Endodermal cell (in vitro differentiated cells): ENCODE data around the gene PNPLA6. TPM values are rescaled to one million over a fixed set of nuclear protein-coding genes. Genes with fewer than 3 reads are reported as not detected.

Source experiments
- DNase-seq: peaks from one replicate; pipeline ENCODE4 v3.0.0-alpha.2; 2017
- H3K27ac ChIP-seq: 2 replicates; pipeline ENCODE4 v1.5.1; 2013; ENCODE audit warnings: mild to moderate bottlenecking, low read depth, low read length, moderate library complexity
- H3K27me3 ChIP-seq: 2 replicates; pipeline ENCODE4 v1.6.1; 2013; ENCODE audit warnings: mild to moderate bottlenecking, low read length, moderate library complexity; ENCODE audit not compliant: insufficient read depth, control insufficient read depth, poor library complexity, severe bottlenecking
- H3K36me3 ChIP-seq: 2 replicates; pipeline ENCODE4 v1.7.0; 2013; ENCODE audit warnings: mild to moderate bottlenecking, low read length, moderate library complexity; ENCODE audit not compliant: control insufficient read depth, insufficient read depth
- H3K4me1 ChIP-seq: one replicate; pipeline ENCODE4 v1.7.0; 2013; ENCODE audit warnings: low read length; ENCODE audit not compliant: control insufficient read depth, insufficient read depth
- H3K4me3 ChIP-seq: 2 replicates; pipeline ENCODE4 v1.5.1; 2013; ENCODE audit warnings: mild to moderate bottlenecking, low read length, moderate library complexity
- H3K9ac ChIP-seq: 2 replicates; pipeline ENCODE4 v1.6.1; 2013; ENCODE audit warnings: mild to moderate bottlenecking, low read length, moderate library complexity; ENCODE audit not compliant: poor library complexity, severe bottlenecking; ENCODE audit errors: extremely low read depth
- H3K9me3 ChIP-seq: 2 replicates; pipeline ENCODE4 v1.6.1; 2013; ENCODE audit warnings: mild to moderate bottlenecking, low read length, moderate library complexity; ENCODE audit not compliant: control insufficient read depth
- H3K27ac Mint-ChIP-seq: 2 replicates; pipeline ENCODE4 v1.8.0; 2020; ENCODE audit warnings: mixed read lengths
- H3K27me3 Mint-ChIP-seq: 2 replicates; pipeline ENCODE4 v1.8.0; 2021; ENCODE audit warnings: mild to moderate bottlenecking, mixed read lengths; ENCODE audit not compliant: insufficient read depth
- H3K36me3 Mint-ChIP-seq: 2 replicates; pipeline ENCODE4 v1.8.0; 2020; ENCODE audit warnings: low read depth, mixed read lengths
- H3K4me1 Mint-ChIP-seq: 2 replicates; pipeline ENCODE4 v1.8.0; 2020; ENCODE audit warnings: mixed read lengths
- H3K4me3 Mint-ChIP-seq: 2 replicates; pipeline ENCODE4 v1.8.0; 2020; ENCODE audit warnings: mild to moderate bottlenecking, moderate library complexity, mixed read lengths
- H3K9me3 Mint-ChIP-seq: 2 replicates; pipeline ENCODE4 v1.8.0; 2020; ENCODE audit warnings: mild to moderate bottlenecking, mixed read lengths
- WGBS, 2 experiments: methylation state at CpG; one replicate each; pipeline versions ENCODE4 v1.1.5 to v1.1.7; 2013; ENCODE audit warnings: missing lambda C conversion rate in 2 of 2, mixed read lengths in 1 of 2; ENCODE audit not compliant: insufficient coverage in 1 of 2, insufficient read length in 1 of 2; 5-methylcytosine and 5-hydroxymethylcytosine counted together
- total RNA-seq, 2 donors: library from RNA; stranded (reverse); fragmentation: NEBNext Ultra II Directional in 1 of 2; extraction: Animal tissue kit (Norgen Biotek cat#: 25700) in 1 of 2; gene quantifications; 2 replicates in 1 of 2; 3 replicates in 1 of 2; pipeline ENCODE4 v1.2.1, GENCODE V29; 2021
- TF ChIP-seq, protein P1 (sequence below): fragments of 200-600 bp; sonication (generic); conservative IDR thresholded peaks from 2 replicates; pipeline ENCODE4 v1.5.0; 2021; ENCODE audit warnings: antibody characterized with exemption, mild to moderate bottlenecking

PNPLA6 gene
- total RNA-seq, 2 donors from 2014 or later, result 86.1 to 124 TPM

DNA sequence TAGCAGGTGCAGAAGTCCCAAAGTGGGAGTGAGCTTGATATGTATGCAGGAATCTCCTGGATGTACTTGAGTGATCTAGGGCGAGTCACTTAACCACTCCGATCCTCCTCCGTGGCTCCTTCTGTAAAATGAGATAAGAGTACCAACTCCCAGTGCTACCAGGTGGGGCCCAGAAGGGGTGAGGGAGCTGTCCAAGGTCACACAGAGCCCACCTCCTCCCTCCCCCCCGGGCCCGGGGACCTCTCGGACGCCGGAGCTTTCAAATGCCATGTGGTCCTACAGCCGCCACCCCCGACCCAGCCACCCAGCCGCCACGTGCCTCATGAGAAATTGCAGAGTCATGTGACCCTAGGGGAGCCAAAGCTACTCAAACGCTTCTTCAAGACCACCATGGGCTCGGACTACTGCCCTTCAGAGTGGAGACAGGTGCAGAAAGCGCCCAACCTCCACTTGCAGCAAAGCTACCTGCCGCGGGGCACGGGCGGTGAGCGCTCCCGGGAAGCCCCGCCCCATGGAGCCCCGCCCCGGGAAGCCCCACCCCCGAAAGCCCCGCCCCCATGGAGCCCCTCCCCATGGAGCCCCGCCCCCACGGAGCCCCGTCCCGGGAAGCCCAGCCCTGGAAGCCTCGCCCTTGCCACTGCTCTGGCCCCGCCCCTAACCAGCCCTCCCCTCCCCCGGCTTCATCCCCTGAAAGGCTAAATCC lies 29.7 kb upstream of the PNPLA6 start:
- H3K27ac Mint-ChIP-seq, result no peak overlapping the region
- peak; percentile 93 for DNase-seq
- Histone ChIP-seq H3K9me3 (no peaks in the 10 kb centered on the region), H3K36me3 (no peaks in the 10 kb centered on the region), H3K4me1 (no peaks in the 10 kb centered on the region), H3K27me3 (peaks cover 44% of the 10 kb centered on the region), H3K9ac (no peak overlapping the region), H3K4me3 (no peak overlapping the region), H3K27ac (no peak overlapping the region)
- no peak overlapping the region for H3K4me3 Mint-ChIP-seq
- peaks cover 68% of the 10 kb centered on the region for H3K27me3 Mint-ChIP-seq
- 11 to 15% methylated on average over 5 to 28 of the region's 33 CpGs for WGBS, 2 experiments
- no peaks in the 10 kb centered on the region for H3K4me1 Mint-ChIP-seq
- TF ChIP-seq, protein P1, sequence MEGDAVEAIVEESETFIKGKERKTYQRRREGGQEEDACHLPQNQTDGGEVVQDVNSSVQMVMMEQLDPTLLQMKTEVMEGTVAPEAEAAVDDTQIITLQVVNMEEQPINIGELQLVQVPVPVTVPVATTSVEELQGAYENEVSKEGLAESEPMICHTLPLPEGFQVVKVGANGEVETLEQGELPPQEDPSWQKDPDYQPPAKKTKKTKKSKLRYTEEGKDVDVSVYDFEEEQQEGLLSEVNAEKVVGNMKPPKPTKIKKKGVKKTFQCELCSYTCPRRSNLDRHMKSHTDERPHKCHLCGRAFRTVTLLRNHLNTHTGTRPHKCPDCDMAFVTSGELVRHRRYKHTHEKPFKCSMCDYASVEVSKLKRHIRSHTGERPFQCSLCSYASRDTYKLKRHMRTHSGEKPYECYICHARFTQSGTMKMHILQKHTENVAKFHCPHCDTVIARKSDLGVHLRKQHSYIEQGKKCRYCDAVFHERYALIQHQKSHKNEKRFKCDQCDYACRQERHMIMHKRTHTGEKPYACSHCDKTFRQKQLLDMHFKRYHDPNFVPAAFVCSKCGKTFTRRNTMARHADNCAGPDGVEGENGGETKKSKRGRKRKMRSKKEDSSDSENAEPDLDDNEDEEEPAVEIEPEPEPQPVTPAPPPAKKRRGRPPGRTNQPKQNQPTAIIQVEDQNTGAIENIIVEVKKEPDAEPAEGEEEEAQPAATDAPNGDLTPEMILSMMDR, result no peak
- H3K9me3 Mint-ChIP-seq, result no peaks in the 10 kb centered on the region
- no peaks in the 10 kb centered on the region for H3K36me3 Mint-ChIP-seq

DNA sequence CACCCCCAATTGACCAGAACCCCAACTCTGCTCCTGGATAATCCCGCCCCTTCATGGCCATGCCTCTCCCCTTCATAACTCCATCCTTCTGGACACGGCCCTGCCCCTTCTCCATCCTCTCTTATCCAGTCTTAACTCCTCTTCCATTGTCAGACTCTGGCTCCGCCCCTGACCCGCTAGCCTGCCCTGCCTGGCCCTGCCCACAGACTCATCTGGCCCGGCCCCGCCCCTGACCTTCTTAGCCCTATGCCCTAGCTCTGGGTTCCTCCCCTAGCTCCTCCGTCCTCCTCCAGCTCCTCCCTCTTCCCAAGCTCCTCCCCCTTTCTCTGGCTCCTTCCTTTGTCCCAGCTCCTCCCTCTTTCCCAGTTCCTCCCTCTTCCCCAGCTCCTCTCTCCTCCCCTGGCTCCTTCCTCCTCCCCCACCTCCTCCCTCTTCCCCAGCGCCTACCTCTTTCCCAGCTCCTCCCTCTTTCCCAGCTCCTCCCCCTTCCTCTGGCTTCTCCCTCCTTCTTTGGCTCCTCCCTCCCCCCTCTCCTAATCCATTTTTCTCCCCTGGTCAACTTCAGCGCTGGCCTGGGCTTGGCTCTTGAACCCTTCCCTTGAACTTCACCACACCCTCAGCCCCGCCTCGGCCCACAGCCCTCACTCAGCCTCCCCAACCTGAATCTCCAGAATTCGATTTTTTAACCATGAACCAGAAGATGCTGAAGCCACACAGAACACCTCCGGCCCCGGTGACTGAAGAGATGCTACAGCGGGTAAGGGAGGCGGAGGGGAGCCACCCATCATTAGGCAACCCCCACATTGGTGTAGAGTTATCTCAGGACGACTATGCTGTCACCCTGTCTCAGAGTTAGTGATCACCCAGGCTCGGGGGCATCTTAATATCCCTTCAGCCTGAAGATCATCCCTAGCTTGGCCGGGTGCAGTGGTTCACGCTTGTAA lies 28.9 kb upstream of the PNPLA6 start:
- TF ChIP-seq, protein P1, result no peak
- no peaks in the 10 kb centered on the region for H3K4me1 ChIP-seq
- 48 to 57% methylated on average over 16 to 20 of the region's 20 CpGs for WGBS, 2 experiments
- H3K9me3 ChIP-seq, result no peaks in the 10 kb centered on the region
- Mint-ChIP-seq H3K27me3 (peaks cover 66% of the 10 kb centered on the region), H3K9me3 (no peaks in the 10 kb centered on the region), H3K4me3 (no peak overlapping the region), H3K36me3 (no peaks in the 10 kb centered on the region), H3K4me1 (no peaks in the 10 kb centered on the region), H3K27ac (no peak overlapping the region)
- no peak overlapping the region for H3K9ac ChIP-seq
- no peaks in the 10 kb centered on the region for H3K36me3 ChIP-seq
- no peak overlapping the region for H3K4me3 ChIP-seq
- peaks cover 47% of the 10 kb centered on the region for H3K27me3 ChIP-seq
- H3K27ac ChIP-seq, result no peak overlapping the region
- peak; percentile 98 for DNase-seq

DNA sequence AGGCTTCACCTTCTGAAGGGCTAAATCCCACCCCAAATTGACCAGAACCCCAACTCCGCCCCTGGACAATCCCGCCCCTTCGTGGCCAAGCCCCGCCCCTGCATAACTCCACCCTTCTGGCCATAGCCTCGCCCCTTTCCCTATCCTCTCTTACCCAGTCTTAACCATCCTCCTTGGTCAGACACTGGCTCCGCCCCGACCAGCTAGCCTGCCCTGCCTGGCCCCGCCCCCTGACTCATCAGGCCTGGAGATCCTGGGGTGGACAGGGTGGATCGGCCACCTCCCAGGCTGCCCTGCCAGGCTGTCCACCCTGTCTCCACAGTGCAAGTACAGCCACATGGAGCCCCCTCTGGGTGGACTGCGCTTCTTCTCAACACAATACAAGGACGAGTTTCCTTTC lies 27.6 kb upstream of the PNPLA6 start:
- Histone ChIP-seq H3K4me1 (no peaks in the 10 kb centered on the region), H3K4me3 (no peak overlapping the region), H3K36me3 (no peaks in the 10 kb centered on the region), H3K27ac (no peak overlapping the region), H3K9ac (no peak overlapping the region), H3K27me3 (peaks cover 36% of the 10 kb centered on the region), H3K9me3 (no peaks in the 10 kb centered on the region)
- DNase-seq, result peak; percentile 96
- no peaks in the 10 kb centered on the region for H3K9me3 Mint-ChIP-seq
- H3K27me3 Mint-ChIP-seq, result peaks cover 55% of the 10 kb centered on the region
- H3K4me1 Mint-ChIP-seq, result peaks cover 3% of the 10 kb centered on the region
- no peak overlapping the region for H3K4me3 Mint-ChIP-seq
- no peaks in the 10 kb centered on the region for H3K36me3 Mint-ChIP-seq
- H3K27ac Mint-ChIP-seq, result no peak overlapping the region
- 42 to 67% methylated on average over 5 to 10 of the region's 11 CpGs for WGBS, 2 experiments
- TF ChIP-seq, protein P1, result no peak
